H1 (cell line): ENCODE measurements around the gene ARHGEF4. TPM values are rescaled to one million over a fixed set of nuclear protein-coding genes. Genes with fewer than 3 reads are reported as not detected.
A peak's percentile ranks its signal among the peaks of the same experiment; 100 is the strongest.

ENCODE experiments used
- BACH1 ChIP-seq: IDR thresholded peaks from 2 replicates; pipeline ENCODE4 v1.6.1; 2012; ENCODE audit warnings: low read length, improper control_type of control experiment
- CBX8 ChIP-seq: fragments of 300-800, 300-1000 bp; sonication (generic); IDR thresholded peaks from 2 replicates; pipeline ENCODE4 v1.7.1; 2016; ENCODE audit warnings: low read depth, low read length, borderline replicate concordance
- CHD7 ChIP-seq: fragments of 300-600 bp; sonication (generic); IDR thresholded peaks from 2 replicates; pipeline ENCODE4 v1.7.1; 2012; ENCODE audit warnings: low read length, moderate library complexity, mild to moderate bottlenecking, inconsistent platforms; ENCODE audit not compliant: insufficient replicate concordance
- CREB1 ChIP-seq: IDR thresholded peaks from 2 replicates; pipeline ENCODE4 v1.6.1; 2012; ENCODE audit warnings: inconsistent platforms
- HDAC2 ChIP-seq, 2 experiments: fragments of 300-600 bp in 1 of 2; sonication (generic) in 1 of 2; IDR thresholded peaks; 2 replicates each; pipeline ENCODE4 v1.6.1; 2011 to 2012; ENCODE audit warnings: low read depth in 2 of 2, low read length in 2 of 2, mild to moderate bottlenecking in 2 of 2, moderate library complexity in 2 of 2, borderline replicate concordance in 1 of 2, inconsistent platforms in 1 of 2
- RAD21 ChIP-seq, 2 experiments: IDR thresholded peaks in 1 of 2; conservative IDR thresholded peaks in 1 of 2; 2 replicates each; pipeline ENCODE4 v1.6.1; 2011; ENCODE audit warnings: low read depth in 2 of 2, low read length in 2 of 2, improper control_type of control experiment in 1 of 2, inconsistent platforms in 1 of 2, mild to moderate bottlenecking in 1 of 2, moderate library complexity in 1 of 2
- RFX5 ChIP-seq: IDR thresholded peaks from 2 replicates; pipeline ENCODE4 v1.6.1; 2011; ENCODE audit warnings: low read depth, low read length, improper control_type of control experiment, borderline replicate concordance
- SP2 ChIP-seq: IDR thresholded peaks from 2 replicates; pipeline ENCODE4 v1.6.1; 2012; ENCODE audit warnings: mild to moderate bottlenecking, low read length, inconsistent platforms
- SP4 ChIP-seq: IDR thresholded peaks from 2 replicates; pipeline ENCODE4 v1.6.1; 2012; ENCODE audit warnings: low read length, inconsistent platforms
- SUZ12 ChIP-seq: fragments of 200-600 bp; sonication (generic); IDR thresholded peaks from 2 replicates; pipeline ENCODE4 v1.6.1; 2012; ENCODE audit warnings: mild to moderate bottlenecking, inconsistent platforms, low read length, moderate library complexity, mixed read lengths
- polyA plus RNA-seq, 7 experiments: library from polyadenylated mRNA; depleted of rRNA in 3 of 7; stranded (reverse) in 5 of 7; unstranded in 2 of 7; fragments of >200 nt in 5 of 7; fragments of 200-250 nt in 2 of 7; gene quantifications; 1 replicate in 5 of 7; 2 replicates in 1 of 7; 4 replicates in 1 of 7; pipeline versions ENCODE4 v1.2.1 to v1.2.3, GENCODE V29; 2011 to 2013; ENCODE audit warnings: missing spikeins in 2 of 7, mixed read lengths in 2 of 7
- total RNA-seq: library from RNA; stranded (reverse); fragmentation: NEBNext Ultra II Directional; extraction: Animal tissue kit (Norgen Biotek cat#: 25700); gene quantifications from 2 replicates; pipeline ENCODE4 v1.2.1, GENCODE V29; 2021

ARHGEF4 gene
- total and polyA plus RNA-seq, 2 of the 8 experiments (the other 6 are each of a cell fraction or from before 2014, with no cell fraction given): 10.6 to 14.6 TPM

- TF ChIP-seq CHD7 (no peak), CREB1 (no peak), RAD21 (IDR thresholded peaks at IDR 0.05 in 1 of 2, conservative IDR thresholded peaks at IDR 0.05 in 1 of 2; ENCODE audit: low read depth in 2 of 2, low read length in 2 of 2) (peak in 1 of 2 experiments; percentile 19; a peak in 1 of 4 replicates), SUZ12 (no peak), CBX8 (no peak), HDAC2 (IDR thresholded peaks at IDR 0.05; ENCODE audit: borderline replicate concordance in 1 of 2, low read depth in 2 of 2, low read length in 2 of 2) (no peak), BACH1 (no peak), RFX5 (no peak), SP4 (no peak), SP2 (no peak)
Measured at GRCh38 chr2:131040661-131041401, 204.1 kb downstream of the ARHGEF4 start (continued).
